Body of pancreas (tissue), 4 donors: ENCODE measurements around the gene RGS17.

ENCODE experiments used
- POLR2A ChIP-seq, 3 donors: fragments of 450-650 bp; IDR thresholded peaks; one replicate each; pipeline ENCODE4 v1.6.1; 2016; ENCODE audit warnings: antibody characterized with exemption in 3 of 3, mild to moderate bottlenecking in 2 of 3
- TF ChIP-seq, protein P1 (sequence below), 7 experiments: fragments of 450-650 bp in 4 of 7; fragments of 200-600 bp in 3 of 7; sonication (generic) in 3 of 7; IDR thresholded peaks; one replicate each; pipeline ENCODE4 v1.5.1; 2016 to 2019; ENCODE audit warnings: antibody characterized with exemption in 7 of 7

- TF ChIP-seq, protein P1, sequence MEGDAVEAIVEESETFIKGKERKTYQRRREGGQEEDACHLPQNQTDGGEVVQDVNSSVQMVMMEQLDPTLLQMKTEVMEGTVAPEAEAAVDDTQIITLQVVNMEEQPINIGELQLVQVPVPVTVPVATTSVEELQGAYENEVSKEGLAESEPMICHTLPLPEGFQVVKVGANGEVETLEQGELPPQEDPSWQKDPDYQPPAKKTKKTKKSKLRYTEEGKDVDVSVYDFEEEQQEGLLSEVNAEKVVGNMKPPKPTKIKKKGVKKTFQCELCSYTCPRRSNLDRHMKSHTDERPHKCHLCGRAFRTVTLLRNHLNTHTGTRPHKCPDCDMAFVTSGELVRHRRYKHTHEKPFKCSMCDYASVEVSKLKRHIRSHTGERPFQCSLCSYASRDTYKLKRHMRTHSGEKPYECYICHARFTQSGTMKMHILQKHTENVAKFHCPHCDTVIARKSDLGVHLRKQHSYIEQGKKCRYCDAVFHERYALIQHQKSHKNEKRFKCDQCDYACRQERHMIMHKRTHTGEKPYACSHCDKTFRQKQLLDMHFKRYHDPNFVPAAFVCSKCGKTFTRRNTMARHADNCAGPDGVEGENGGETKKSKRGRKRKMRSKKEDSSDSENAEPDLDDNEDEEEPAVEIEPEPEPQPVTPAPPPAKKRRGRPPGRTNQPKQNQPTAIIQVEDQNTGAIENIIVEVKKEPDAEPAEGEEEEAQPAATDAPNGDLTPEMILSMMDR (IDR thresholded peaks at IDR 0.05), result no peak
- TF ChIP-seq POLR2A (IDR thresholded peaks at IDR 0.05), result no peak
These were observed 153.5 kb downstream of the RGS17 start for GRCh38 chr6:152977556-152977955.
